ENCODE results near the gene DBI. TPM values are rescaled to one million over a fixed set of nuclear protein-coding genes. Genes with fewer than 3 reads are reported as not detected.

DBI gene
- polyA plus RNA-seq, 10 donors, result 235 to 314 (median 282) TPM

Other genes starting within 250 kb of the DBI start
- gene C1QL2, start 208.2 kb upstream of the DBI start, polyA plus RNA-seq (ENCODE audit: insufficient read length in 10 of 10), result not detected
- 10 to 100 TPM in 8 of 10 donors, 1 to 10 TPM in 2; 5.1 to 20.8 (median 15.3) TPM for gene STEAP3, start 143.1 kb upstream of the DBI start, polyA plus RNA-seq (ENCODE audit: insufficient read length in 10 of 10)
- gene C2orf76, start 143 bp upstream of the DBI start, polyA plus RNA-seq (ENCODE audit: insufficient read length in 10 of 10), result 10 to 100 TPM in 8 of 10 donors, 1 to 10 TPM in 2; 8.0 to 13.3 (median 10.3) TPM
- gene TMEM37, start 64.9 kb downstream of the DBI start, polyA plus RNA-seq (ENCODE audit: insufficient read length in 10 of 10), result 10 to 100 TPM in 2 of 10 donors, 1 to 10 TPM in 8; 4.7 to 11.7 (median 7.8) TPM
- gene SCTR, start 157.5 kb downstream of the DBI start, polyA plus RNA-seq (ENCODE audit: insufficient read length in 10 of 10), result 1 to 10 TPM in 6 of 10 donors, under 1 TPM in 4; 0.37 to 3.0 (median 1.1) TPM
- gene CFAP221, start 177.5 kb downstream of the DBI start, polyA plus RNA-seq (ENCODE audit: insufficient read length in 10 of 10), result 1 to 10 TPM in 1 of 10 donors, under 1 TPM in 9; 0.24 to 1.2 (median 0.82) TPM

Measured in muscle of back (tissue), 10 donors.